HG03045 (cell line): ENCODE data around the gene FAM193A.
"Not testable (repeated sequence)": the region's sequence is repeated elsewhere in the genome, so short reads cannot be mapped to it uniquely, and the experiment has no call there.

Experiments
- ATAC-seq: cut with Tn5 transposase; IDR thresholded peaks from one replicate; pipeline ENCODE4 v1.9.1; 2021; ENCODE audit warnings: mild to moderate bottlenecking, moderate library complexity; ENCODE audit not compliant: unreplicated experiment

The FAM193A gene

GRCh38 chr4:2743518-2744445 is 207.3 kb downstream of the FAM193A start:
- ATAC-seq, result no peak

GRCh38 chr4:2744576-2745270 is 208.3 kb downstream of the FAM193A start:
- no peak for ATAC-seq

DNA sequence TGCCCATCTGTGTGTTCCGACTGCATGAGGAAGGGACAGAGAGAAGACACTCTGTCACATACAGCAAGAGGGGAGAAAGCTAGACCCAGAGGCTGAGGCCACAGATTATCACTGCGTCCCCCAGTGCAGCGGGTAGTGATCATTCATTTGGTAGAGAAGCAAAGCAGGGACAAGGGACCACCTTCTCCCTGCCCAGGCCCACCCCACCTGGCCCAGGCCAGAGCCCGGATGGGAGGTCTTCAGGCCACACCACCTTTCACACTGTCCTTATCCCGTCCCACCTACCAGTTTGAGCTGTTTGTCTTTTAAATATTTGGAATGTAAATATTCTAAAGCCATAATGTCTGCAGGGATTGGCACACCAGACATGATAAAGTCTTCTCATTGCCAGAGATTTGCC is 209.1 kb downstream of the FAM193A start:
- no peak for ATAC-seq

GRCh38 chr4:2745981-2746806 is 209.7 kb downstream of the FAM193A start:
- ATAC-seq, result peak; percentile 93

- no peak for ATAC-seq
These were observed 210.6 kb downstream of the FAM193A start for GRCh38 chr4:2746891-2747695.

GRCh38 chr4:2750719-2751605 is 214.5 kb downstream of the FAM193A start:
- no peak for ATAC-seq

DNA sequence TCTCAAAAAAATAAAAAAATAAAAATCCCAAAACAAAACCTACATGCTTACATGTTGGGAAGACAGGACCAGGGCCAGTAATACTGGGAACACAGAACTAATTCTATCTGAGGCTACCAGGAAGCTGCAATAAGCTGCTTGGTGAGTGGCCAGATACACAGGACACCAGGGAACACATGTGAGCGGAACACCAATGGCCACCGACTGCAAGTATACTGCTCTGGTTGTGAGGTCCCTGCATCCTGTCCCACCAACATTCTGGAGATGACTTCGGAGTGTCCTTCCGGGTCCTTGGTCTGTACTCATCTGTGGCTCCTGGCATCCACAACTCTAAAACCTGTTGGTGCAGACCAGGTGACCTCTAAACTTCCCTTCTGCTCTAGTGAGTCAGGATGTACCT is 217.0 kb downstream of the FAM193A start:
- no peak for ATAC-seq

DNA sequence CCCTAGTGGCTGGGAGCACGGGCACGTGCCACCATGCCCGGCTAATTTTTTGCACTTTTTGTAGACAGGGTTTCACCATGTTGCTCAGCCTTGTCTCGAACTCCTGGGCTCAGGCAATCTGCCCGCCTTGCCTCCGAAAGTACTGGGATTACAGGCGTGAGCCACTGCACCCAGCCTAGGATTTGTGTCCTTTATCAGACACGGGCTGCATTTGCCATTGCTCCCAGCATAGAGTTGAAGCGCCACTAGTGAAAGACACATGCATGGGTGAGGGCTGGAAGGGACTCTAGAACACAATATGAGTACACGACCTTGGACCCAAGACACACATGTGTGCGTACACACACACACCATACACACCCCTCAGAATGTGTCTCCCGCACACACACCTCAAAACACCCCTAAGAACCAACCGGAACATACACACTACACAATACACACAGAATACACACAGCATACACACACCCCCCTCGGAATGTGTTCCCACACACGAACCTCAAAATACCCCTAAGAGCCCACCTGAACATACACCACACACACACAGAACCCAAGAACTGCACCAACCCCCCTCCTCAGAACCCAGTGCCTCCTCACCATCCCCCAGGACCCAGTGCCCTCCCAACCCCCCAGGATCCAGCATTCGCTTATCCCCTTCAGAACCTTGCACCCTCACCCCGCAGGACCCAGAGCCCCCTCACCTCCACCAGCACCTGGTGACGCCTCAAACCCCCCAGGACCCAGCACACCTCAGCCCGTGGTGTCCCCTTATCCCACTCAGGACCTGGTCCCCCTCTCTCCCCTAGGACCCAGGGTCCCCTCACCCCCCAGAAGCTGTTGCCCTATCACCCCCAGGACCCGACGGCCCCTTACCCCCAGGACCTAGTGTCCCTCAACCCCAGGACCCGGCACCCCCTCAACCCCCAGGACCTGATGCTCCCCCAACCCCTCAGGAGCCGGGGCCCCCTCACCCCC is 218.7 kb downstream of the FAM193A start:
- ATAC-seq, result no peak

DNA sequence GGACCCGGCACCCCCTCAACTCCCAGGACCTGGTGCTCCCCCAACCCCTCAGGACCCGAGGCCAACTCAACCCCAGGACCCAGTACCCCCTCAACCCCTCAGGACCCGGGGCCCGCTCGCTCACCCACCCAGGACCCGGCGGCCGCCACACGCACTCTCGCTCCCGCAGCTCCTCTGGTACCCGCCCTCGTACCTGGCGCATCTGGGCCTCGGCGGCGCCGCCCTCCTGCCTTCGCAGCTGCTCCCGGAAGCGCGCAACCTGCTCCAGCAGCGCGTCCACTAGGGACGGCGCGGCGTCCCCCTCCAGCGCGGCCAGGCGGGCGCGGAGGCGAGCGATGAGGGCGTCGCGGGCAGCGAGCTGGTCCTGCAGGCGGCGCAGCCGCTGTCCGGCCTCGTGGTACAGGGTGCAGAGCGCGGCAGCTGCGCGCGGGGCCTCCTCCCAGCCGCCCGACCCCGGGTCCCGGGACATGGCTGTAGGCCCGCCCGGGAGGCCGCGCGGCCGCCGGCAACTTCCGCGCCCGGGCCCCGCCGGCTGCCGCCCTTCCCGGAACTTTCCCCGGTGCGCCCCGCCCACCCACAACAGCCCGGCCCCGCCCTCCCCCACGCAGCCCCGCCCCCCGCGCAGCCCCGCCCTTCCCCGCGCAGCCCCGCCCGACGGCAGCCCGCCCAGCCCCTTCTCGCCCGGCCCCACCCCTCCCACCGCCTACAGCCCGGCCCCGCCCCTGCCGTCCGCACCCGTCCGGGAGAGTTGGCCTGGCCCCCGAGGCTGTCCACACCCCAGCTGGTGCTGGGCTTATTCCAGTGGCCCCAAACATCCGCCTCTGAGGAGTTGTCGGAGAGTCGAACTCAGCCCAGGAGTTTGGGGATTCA is 219.6 kb downstream of the FAM193A start, which contains the start of gene TNIP2:
TSS of gene TNIP2 (minus strand) at position 516 of the 870 bp plus-strand sequence. CDS start at position 469, 47 bp downstream.
- peak; percentile 61 for ATAC-seq

GRCh38 chr4:2756691-2757350 is 220.4 kb downstream of the FAM193A start:
- no peak for ATAC-seq

GRCh38 chr4:2757426-2757825 is 221.0 kb downstream of the FAM193A start:
- ATAC-seq, result no peak

DNA sequence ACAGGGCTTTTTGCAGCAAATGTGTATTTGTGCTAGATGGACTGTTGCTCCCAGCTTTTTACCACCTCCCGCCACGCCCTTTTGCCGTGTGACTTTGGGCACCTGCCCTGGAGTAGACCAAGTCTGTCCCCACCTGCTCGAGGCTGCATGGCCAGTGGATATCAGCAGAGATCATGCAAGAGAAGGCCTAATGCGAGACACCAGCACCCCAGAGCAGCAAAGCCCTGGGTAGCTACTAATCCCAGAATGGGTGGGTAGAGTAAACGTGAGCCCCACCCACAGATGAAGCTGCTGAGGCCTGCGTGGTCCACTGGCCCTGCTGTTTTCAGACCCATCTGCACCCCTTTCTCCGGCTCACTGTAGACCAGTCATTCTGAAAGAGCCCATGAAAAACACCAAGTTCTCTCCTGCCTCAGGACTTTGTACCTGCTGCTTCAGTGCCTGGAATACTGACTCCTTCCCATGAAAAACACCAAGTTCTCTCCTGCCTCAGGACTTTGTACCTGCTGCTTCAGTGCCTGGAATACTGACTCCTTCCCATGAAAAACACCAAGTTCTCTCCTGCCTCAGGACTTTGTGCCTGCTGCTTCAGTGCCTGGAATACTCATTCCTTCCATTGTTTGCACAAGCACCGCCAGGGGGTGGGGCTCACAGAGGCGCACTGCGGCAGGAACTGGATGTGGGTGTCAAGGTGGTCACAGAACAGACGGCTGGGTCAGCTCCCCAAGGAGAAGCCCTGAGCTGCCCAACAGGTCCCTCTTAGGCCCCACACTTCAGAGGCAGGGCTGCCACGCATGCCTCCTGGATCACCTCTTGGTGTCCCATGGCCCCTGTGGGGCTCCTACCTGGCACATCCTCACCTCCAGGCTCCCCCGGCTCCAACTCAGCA is 224.8 kb downstream of the FAM193A start:
- no peak for ATAC-seq

DNA sequence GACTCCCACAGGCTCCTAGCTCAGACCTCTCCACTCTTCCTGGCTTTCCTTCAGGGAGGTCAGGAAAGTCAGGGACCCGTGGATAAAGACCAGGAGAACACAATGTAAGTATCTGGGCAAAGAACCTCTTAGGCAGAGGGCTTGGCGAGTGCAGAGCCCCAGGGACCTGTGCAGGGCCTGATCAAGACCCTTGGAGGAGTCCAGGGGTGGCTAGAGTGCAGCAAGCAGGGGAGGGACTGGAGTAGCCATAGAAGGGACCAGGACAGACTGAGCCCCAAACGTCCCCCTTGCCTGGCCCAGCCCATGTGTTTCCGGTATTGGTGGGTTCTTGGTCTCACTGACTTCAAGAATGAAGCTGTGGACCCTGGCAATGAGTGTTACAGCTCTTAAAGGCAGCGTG is 225.6 kb downstream of the FAM193A start:
- no peak for ATAC-seq

DNA sequence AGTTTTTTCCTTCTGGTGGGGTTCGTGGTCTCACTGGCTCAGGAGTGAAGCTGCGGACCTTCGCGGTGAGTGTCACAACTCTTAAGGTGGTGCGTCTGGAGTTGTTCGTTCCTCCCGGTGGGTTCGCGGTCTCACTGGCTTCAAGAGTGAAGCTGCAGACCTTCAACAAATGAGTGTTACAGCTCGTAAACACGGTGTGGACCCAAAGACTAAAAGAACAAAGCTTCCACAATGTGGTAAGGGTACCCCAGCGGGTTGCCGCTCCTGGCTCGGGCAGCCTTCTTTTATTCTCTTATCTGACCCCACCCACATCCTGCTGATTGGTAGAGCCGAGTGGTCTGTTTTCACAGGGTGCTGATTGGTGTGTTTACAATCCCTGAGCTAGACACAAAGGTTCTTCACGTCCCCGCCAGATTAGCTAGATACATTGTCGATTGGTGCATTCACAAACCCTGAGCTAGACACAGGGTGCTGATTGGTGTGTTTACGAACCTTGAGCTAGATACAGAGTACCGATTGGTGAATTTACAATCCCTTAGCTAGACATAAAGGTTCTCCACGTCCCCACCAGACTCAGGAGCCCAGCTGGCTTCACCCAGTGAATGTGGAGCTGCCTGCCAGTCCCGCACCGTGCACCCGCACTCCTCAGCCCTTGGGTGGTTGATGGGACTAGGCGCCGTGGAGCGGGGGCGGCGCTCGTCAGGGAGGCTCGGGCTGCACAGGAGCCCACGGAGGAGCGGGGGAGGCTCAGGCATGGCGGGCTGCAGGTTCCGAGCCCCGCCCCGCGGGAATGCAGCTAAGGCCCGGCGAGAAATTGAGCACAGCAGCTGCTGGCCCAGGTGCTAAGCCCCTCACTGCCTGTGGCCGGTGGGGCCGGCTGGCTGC is 226.3 kb downstream of the FAM193A start:
- ATAC-seq, result not testable (repeated sequence)

DNA sequence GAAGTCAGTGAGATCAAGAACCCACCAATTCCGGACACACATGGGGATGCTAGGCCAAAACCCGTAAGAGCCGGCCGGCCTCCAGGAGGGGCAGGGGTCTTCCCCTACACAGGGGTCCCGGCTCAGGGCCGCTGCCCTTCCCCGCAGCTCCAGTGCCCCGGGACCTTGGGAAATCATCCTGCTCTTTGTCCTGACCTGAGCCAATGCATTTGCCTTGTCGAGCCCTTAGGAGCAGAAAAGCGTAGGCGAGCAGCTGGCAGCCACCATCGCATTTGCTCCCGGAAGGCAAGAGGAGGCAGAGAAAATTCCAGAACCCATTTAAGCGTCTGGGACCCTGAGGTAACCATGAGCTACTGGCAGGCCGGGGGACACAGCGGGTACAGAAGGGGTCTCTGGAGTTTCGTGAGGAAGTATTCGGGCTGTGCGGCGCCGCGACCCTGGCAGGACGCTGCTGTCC is 227.1 kb downstream of the FAM193A start:
- no peak for ATAC-seq
